ENCODE data around the gene USP6.
"Not testable (repeated sequence)": the region's sequence is repeated elsewhere in the genome, so short reads cannot be mapped to it uniquely, and the experiment has no call there.

DNA sequence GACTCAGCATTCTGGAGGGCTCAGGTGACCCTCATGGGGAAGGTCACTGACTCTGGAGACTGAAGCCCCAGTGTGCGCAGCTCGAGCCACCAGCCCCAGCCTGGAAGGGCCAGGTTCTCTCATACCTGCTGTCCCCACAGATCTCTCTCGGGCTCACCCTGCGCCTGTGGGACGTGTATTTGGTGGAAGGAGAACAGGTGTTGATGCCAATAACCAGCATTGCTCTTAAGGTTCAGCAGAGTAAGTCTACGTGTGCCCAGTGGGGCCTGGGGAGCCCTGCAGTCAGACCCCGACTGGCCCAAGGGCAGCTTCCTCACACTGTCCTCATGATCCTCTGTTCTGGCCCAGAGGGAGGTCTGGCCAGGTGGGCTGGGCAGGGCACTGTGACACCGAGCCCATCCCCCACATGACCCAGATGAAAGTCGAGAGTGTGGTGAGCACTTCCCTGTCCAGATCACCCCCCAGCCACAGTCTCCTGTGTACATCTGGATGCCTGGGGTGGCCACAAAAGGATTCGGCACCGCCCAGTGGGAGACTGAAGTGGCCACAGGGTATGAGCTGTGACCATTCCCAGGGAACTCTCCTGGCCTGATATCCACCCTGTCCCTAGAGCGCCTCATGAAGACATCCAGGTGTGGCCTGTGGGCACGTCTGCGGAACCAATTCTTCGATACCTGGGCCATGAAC lies 21.8 kb downstream of the USP6 start:
- TF ChIP-seq, protein P1, sequence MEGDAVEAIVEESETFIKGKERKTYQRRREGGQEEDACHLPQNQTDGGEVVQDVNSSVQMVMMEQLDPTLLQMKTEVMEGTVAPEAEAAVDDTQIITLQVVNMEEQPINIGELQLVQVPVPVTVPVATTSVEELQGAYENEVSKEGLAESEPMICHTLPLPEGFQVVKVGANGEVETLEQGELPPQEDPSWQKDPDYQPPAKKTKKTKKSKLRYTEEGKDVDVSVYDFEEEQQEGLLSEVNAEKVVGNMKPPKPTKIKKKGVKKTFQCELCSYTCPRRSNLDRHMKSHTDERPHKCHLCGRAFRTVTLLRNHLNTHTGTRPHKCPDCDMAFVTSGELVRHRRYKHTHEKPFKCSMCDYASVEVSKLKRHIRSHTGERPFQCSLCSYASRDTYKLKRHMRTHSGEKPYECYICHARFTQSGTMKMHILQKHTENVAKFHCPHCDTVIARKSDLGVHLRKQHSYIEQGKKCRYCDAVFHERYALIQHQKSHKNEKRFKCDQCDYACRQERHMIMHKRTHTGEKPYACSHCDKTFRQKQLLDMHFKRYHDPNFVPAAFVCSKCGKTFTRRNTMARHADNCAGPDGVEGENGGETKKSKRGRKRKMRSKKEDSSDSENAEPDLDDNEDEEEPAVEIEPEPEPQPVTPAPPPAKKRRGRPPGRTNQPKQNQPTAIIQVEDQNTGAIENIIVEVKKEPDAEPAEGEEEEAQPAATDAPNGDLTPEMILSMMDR (IDR thresholded peaks at IDR 0.05) = not testable (repeated sequence)
- TF ChIP-seq POLR2A (IDR thresholded peaks at IDR 0.05) = not testable (repeated sequence)
